ENCODE results near the gene LGALS3BP. TPM values are rescaled to one million over a fixed set of nuclear protein-coding genes. Genes with fewer than 3 reads are reported as not detected.

The LGALS3BP gene
- total and polyA plus RNA-seq, 2 of the 8 experiments (the other 6 are each of a cell fraction or from before 2014, with no cell fraction given) = 56.1 to 61.6 TPM

DNA sequence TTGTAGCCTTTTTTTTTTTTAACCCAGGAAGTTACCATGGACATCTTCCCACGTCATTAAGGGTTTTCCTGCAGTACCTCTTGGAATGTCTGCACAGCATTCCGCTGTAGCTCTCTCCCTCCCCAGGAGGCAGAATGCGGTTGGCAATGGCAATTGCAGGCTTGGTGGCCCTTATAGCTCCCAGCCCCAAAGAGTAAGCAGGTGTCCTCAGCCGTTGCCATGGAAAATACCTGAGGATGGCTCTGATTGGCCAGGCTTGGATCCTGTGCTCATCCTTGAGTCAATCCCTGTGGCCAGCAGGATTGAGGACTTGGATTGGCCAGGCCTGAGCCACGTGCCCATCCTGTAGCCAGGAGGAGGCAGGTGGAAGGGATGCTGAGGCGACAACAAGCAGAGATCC lies 39.0 kb downstream of the LGALS3BP start (continued):
- TF ChIP-seq GTF2F1 (IDR thresholded peaks at IDR 0.05; ENCODE audit: borderline replicate concordance, low read depth, low read length) (no peak), TAF7 (optimal IDR thresholded peaks at IDR 0.05; ENCODE audit: borderline replicate concordance, low read depth, low read length) (no peak), CREB1 (IDR thresholded peaks at IDR 0.05) (no peak), CEBPB (IDR thresholded peaks at IDR 0.05; ENCODE audit: low read depth, low read length) (no peak), CHD2 (IDR thresholded peaks at IDR 0.05; ENCODE audit: low read length) (no peak), SP1 (IDR thresholded peaks at IDR 0.05; ENCODE audit: low read depth, low read length) (0 out of 2 replicates have a peak, but pooled peaks have one; percentile 19), KDM4A (IDR thresholded peaks at IDR 0.05; ENCODE audit: low read depth, low read length, severe bottlenecking) (no peak), SIN3A (conservative IDR thresholded peaks at IDR 0.05 in 1 of 2, IDR thresholded peaks at IDR 0.05 in 1 of 2; ENCODE audit: low read depth in 1 of 2, low read length in 2 of 2) (no peak), BACH1 (IDR thresholded peaks at IDR 0.05; ENCODE audit: low read length) (no peak), YY1 (IDR thresholded peaks at IDR 0.05; ENCODE audit: low read depth, low read length) (no peak), GABPA (IDR thresholded peaks at IDR 0.05; ENCODE audit: borderline replicate concordance, insufficient read depth, low read length) (no peak), SRF (IDR thresholded peaks at IDR 0.05; ENCODE audit: low read depth, low read length) (no peak), SP2 (IDR thresholded peaks at IDR 0.05; ENCODE audit: low read length) (no peak), SP4 (IDR thresholded peaks at IDR 0.05; ENCODE audit: low read length) (no peak), TBP (IDR thresholded peaks at IDR 0.05; ENCODE audit: low read depth, low read length) (no peak)
- TF ChIP-seq, protein P1, sequence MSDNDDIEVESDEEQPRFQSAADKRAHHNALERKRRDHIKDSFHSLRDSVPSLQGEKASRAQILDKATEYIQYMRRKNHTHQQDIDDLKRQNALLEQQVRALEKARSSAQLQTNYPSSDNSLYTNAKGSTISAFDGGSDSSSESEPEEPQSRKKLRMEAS (IDR thresholded peaks at IDR 0.05) = peak; percentile 91
- TF ChIP-seq, protein P2, sequence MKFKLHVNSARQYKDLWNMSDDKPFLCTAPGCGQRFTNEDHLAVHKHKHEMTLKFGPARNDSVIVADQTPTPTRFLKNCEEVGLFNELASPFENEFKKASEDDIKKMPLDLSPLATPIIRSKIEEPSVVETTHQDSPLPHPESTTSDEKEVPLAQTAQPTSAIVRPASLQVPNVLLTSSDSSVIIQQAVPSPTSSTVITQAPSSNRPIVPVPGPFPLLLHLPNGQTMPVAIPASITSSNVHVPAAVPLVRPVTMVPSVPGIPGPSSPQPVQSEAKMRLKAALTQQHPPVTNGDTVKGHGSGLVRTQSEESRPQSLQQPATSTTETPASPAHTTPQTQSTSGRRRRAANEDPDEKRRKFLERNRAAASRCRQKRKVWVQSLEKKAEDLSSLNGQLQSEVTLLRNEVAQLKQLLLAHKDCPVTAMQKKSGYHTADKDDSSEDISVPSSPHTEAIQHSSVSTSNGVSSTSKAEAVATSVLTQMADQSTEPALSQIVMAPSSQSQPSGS (IDR thresholded peaks at IDR 0.05; ENCODE audit: low read length) = no peak
- TF ChIP-seq, protein P3, sequence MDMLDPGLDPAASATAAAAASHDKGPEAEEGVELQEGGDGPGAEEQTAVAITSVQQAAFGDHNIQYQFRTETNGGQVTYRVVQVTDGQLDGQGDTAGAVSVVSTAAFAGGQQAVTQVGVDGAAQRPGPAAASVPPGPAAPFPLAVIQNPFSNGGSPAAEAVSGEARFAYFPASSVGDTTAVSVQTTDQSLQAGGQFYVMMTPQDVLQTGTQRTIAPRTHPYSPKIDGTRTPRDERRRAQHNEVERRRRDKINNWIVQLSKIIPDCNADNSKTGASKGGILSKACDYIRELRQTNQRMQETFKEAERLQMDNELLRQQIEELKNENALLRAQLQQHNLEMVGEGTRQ (IDR thresholded peaks at IDR 0.05; ENCODE audit: low read length) = peak; percentile 87

Data from H1 (cell line).